Measurements from ENCODE around the gene PGRMC1.
"Not testable (repeated sequence)": the region's sequence is repeated elsewhere in the genome, so short reads cannot be mapped to it uniquely, and the experiment has no call there.

The PGRMC1 gene

GRCh38 chrX:119235872-119236622, at the start of gene PGRMC1:
Gene PGRMC1 (plus strand): TSS chrX:119236285. CDS start chrX:119236364, 79 bp downstream.
- H3K4me1 Mint-ChIP-seq (ENCODE audit: low read depth), result peaks cover 23% of the 10 kb centered on the region
- peaks cover 30% of the 10 kb centered on the region for H3K27me3 Mint-ChIP-seq (ENCODE audit: low read depth)
- H3K9me3 Mint-ChIP-seq, result no peaks in the 10 kb centered on the region
- peak within 1 kb of the TSS; percentile 84 for H3K27ac Mint-ChIP-seq
- DNase-seq (ENCODE audit: low spot score), result peak; percentile 75
- peak within 1 kb of the TSS; percentile 94 for H3K4me3 Mint-ChIP-seq
- peaks cover 10% of the 10 kb centered on the region for H3K36me3 Mint-ChIP-seq (ENCODE audit: low read depth)

- Mint-ChIP-seq H3K27me3 (ENCODE audit: low read depth) (no peaks in the 10 kb centered on the region), H3K4me1 (ENCODE audit: low read depth) (no peaks in the 10 kb centered on the region), H3K36me3 (ENCODE audit: low read depth) (no peaks in the 10 kb centered on the region)
Measured at GRCh38 chrX:119186763-119187162, 49.3 kb upstream of the PGRMC1 start.

DNA sequence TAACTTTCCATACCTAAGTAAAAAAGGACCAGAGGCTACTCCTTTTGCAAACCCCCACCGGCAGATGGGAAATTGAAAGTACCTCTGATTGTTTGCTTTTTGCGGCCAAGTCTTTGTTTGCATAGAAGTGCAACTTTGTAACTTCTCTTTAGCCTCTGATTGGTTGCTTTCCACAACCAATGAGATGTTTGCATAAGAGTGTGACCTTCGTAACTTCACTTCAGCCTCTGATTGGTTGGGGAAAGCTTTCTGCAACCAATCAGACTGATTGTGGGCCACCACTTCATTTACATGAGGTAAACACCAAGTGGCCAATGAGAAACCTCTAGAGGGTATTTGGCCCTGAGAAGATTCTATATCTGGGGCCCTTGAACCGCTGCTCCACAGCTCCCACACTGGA, 48.8 kb upstream of the PGRMC1 start:
- H3K9me3 Mint-ChIP-seq, result no peaks in the 10 kb centered on the region
- no peak for DNase-seq (ENCODE audit: low spot score)
- no peak overlapping the region for H3K27ac Mint-ChIP-seq
- no peaks in the 10 kb centered on the region for H3K4me1 Mint-ChIP-seq (ENCODE audit: low read depth)
- H3K36me3 Mint-ChIP-seq (ENCODE audit: low read depth), result no peaks in the 10 kb centered on the region
- H3K27me3 Mint-ChIP-seq (ENCODE audit: low read depth), result no peaks in the 10 kb centered on the region
- H3K4me3 Mint-ChIP-seq, result no peak overlapping the region

More at GRCh38 chrX:119186763-119187162, 49.3 kb upstream of the PGRMC1 start:
- no peaks in the 10 kb centered on the region for H3K9me3 Mint-ChIP-seq
- no peak overlapping the region for H3K27ac Mint-ChIP-seq
- no peak overlapping the region for H3K4me3 Mint-ChIP-seq
- no peak for DNase-seq (ENCODE audit: low spot score)

GRCh38 chrX:119189115-119189514, 47.0 kb upstream of the PGRMC1 start:
- Mint-ChIP-seq H3K9me3 (no peaks in the 10 kb centered on the region), H3K36me3 (ENCODE audit: low read depth) (no peaks in the 10 kb centered on the region), H3K4me3 (no peak overlapping the region), H3K27ac (no peak overlapping the region), H3K27me3 (ENCODE audit: low read depth) (no peaks in the 10 kb centered on the region), H3K4me1 (ENCODE audit: low read depth) (no peaks in the 10 kb centered on the region)
- DNase-seq (ENCODE audit: low spot score), result no peak

- Mint-ChIP-seq H3K27ac (no peak overlapping the region), H3K4me3 (no peak overlapping the region), H3K27me3 (ENCODE audit: low read depth) (no peaks in the 10 kb centered on the region), H3K9me3 (no peaks in the 10 kb centered on the region), H3K4me1 (ENCODE audit: low read depth) (no peaks in the 10 kb centered on the region), H3K36me3 (ENCODE audit: low read depth) (no peaks in the 10 kb centered on the region)
- DNase-seq (ENCODE audit: low spot score), result no peak
Measured at GRCh38 chrX:119189595-119189994, 46.5 kb upstream of the PGRMC1 start.

DNA sequence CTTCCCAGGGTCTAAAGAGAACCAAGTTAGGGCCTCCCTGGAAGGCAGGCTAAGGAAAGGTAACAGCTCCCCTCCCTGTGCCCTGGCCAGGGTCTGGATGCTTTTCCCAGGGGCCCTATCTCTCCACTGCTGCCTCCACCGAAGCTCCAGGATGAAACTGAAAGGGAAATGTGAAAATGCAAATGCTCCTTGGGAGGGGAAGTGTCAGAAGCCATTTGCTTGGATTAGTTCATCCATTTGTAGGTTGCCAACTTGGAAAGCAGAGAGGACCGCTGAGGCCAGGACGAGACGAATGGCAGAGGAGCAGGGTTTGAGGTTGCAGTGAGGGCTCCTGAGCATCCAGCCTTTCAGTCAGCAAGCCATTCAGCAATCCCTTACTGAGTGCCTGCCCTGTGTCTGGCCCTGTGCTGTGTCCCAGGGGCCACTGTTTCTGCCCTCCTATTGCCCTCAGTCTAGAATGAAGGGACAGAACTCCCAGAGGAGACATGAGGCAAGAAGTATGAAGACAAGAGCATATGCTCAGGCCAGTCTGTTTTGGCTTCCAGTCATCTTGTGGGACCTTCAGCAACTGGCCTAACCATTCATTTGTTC, 45.9 kb upstream of the PGRMC1 start:
- H3K36me3 Mint-ChIP-seq (ENCODE audit: low read depth), result no peaks in the 10 kb centered on the region
- no peak for DNase-seq (ENCODE audit: low spot score)
- no peaks in the 10 kb centered on the region for H3K27me3 Mint-ChIP-seq (ENCODE audit: low read depth)
- H3K27ac Mint-ChIP-seq, result no peak overlapping the region
- no peaks in the 10 kb centered on the region for H3K4me1 Mint-ChIP-seq (ENCODE audit: low read depth)
- no peak overlapping the region for H3K4me3 Mint-ChIP-seq
- no peaks in the 10 kb centered on the region for H3K9me3 Mint-ChIP-seq

- H3K27ac Mint-ChIP-seq, result no peak overlapping the region
- no peaks in the 10 kb centered on the region for H3K36me3 Mint-ChIP-seq (ENCODE audit: low read depth)
- H3K4me1 Mint-ChIP-seq (ENCODE audit: low read depth), result no peaks in the 10 kb centered on the region
- H3K4me3 Mint-ChIP-seq, result no peak overlapping the region
- no peaks in the 10 kb centered on the region for H3K27me3 Mint-ChIP-seq (ENCODE audit: low read depth)
- H3K9me3 Mint-ChIP-seq, result no peaks in the 10 kb centered on the region
- no peak for DNase-seq (ENCODE audit: low spot score)
Measured at GRCh38 chrX:119190831-119191230, 45.3 kb upstream of the PGRMC1 start.

DNA sequence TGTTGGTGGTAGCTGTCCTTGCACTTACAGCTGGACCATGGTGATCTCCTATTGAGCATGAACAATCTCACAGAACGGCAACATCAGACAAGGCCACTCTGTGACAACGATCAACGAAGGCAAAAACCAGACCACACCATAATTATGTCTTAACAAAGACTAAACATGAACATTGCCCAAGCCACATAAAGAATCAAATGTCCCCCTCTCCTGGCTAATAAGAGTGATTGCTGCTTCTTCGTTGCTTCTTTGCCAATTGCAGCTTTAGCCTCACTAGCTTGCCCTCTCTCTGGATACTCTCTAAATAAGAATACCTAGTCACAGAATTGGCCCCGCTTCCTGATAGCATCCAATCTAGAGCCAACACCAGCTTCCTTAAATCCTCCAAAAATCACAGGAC, 41.5 kb upstream of the PGRMC1 start:
- Mint-ChIP-seq H3K4me1 (ENCODE audit: low read depth) (no peaks in the 10 kb centered on the region), H3K27me3 (ENCODE audit: low read depth) (no peaks in the 10 kb centered on the region), H3K4me3 (no peak overlapping the region), H3K36me3 (ENCODE audit: low read depth) (no peaks in the 10 kb centered on the region), H3K27ac (no peak overlapping the region), H3K9me3 (no peaks in the 10 kb centered on the region)
- DNase-seq (ENCODE audit: low spot score), result no peak

DNA sequence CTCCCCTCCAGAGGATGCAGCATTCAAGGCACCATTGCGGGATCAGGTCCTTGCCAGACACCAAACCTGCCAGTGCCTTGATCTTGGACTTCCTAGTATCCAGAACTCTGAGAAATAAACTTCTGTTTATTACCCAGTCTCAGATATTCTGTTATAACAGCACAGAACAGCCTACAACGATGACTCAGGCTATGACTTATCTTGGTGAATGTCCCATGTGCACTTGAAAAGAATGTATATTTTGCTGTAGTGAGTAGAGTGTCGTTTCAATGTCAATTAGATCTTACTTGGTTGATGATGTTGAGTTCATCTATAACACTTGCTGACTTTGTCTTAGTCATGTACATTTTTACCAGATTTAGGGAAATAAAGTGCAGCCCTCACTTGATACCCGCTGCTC, 34.5 kb upstream of the PGRMC1 start:
- Mint-ChIP-seq H3K27me3 (ENCODE audit: low read depth) (peaks cover 3% of the 10 kb centered on the region), H3K36me3 (ENCODE audit: low read depth) (no peaks in the 10 kb centered on the region), H3K9me3 (no peaks in the 10 kb centered on the region), H3K4me1 (ENCODE audit: low read depth) (no peaks in the 10 kb centered on the region), H3K27ac (no peak overlapping the region), H3K4me3 (no peak overlapping the region)
- DNase-seq (ENCODE audit: low spot score), result no peak

DNA sequence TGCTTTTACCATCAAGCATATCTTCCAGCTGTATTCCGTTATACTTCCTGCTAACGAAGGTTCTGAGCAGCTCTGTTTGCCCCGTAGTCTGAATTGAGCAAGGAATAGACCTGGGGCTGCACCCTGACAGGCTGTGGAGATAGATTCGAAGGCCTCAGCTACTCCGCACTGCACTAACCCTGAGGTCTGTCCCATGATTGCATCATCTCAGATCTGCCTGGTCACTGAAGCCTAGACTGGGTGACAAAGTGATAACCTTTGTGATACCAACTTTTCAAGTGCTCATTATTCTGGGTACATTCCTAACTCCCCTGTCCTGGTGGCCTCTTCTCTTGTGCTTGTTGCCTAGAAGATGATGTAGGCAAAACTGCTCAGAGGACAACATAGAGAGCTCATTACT, 29.9 kb upstream of the PGRMC1 start:
- H3K9me3 Mint-ChIP-seq, result no peaks in the 10 kb centered on the region
- H3K4me3 Mint-ChIP-seq, result no peak overlapping the region
- H3K36me3 Mint-ChIP-seq (ENCODE audit: low read depth), result no peaks in the 10 kb centered on the region
- DNase-seq (ENCODE audit: low spot score), result no peak
- H3K27ac Mint-ChIP-seq, result no peak overlapping the region
- no peaks in the 10 kb centered on the region for H3K4me1 Mint-ChIP-seq (ENCODE audit: low read depth)
- H3K27me3 Mint-ChIP-seq (ENCODE audit: low read depth), result peaks cover 3% of the 10 kb centered on the region

DNA sequence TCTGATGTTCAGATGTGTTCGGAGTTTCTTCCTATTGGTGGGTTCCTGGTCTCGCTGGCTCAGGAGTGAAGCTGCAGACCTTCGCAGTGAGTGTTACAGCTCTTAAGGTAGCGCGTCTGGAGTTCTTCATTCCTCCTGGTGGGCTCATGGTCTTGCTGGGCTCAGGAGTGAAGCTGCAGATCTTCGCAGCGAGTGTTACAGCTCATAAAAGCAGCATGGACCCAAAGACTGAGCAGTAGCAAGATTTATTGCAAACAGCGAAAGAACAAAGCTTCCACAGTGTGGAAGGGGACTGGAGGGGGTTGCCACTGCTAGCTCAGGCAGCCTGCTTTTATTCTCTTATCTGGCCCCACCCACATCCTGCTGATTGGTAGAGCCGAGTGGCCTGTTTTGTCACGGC, 28.6 kb upstream of the PGRMC1 start:
- H3K4me3 Mint-ChIP-seq; H3K27ac Mint-ChIP-seq; H3K36me3 Mint-ChIP-seq (ENCODE audit: low read depth): not testable (repeated sequence)

DNA sequence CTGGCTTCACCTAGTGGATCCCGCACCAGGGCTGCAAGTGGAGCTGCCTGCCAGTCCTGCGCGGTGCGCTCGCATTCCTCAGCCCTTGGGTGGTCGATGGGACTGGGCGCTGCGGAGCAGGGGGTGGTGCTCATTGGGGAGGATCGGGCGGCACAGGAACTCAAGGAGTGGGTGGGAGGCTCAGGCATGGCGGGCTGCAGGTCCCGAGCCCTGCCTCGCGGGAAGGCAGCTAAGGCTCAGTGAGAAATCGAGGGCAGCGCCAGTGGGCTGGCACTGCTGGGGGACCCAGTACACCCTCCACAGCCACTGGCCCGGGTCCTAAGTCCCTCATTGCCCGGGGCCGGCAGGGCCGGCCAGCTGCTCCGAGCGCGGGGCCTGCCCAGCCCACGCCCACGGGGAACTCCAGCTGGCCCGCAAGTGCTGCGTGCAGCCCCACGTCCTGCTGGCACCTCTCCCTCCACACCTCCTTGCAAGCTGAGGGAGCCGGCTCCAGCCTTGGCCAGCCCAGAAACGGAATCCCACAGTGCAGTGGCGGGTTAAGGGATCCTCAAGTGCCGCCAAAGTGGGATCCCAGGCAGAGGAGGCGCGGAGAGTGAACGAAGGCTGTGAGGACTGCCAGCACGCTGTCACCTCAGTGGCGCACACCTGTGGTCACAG, 27.6 kb upstream of the PGRMC1 start:
- Mint-ChIP-seq H3K9me3 (no peaks in the 10 kb centered on the region), H3K27ac (no peak overlapping the region), H3K4me3 (no peak overlapping the region), H3K4me1 (ENCODE audit: low read depth) (no peaks in the 10 kb centered on the region), H3K27me3 (ENCODE audit: low read depth) (peaks cover 3% of the 10 kb centered on the region), H3K36me3 (ENCODE audit: low read depth) (no peaks in the 10 kb centered on the region)
- DNase-seq (ENCODE audit: low spot score), result no peak

More for the DNA sequence above, 28.6 kb upstream of the PGRMC1 start:
- not testable (repeated sequence) for DNase-seq (ENCODE audit: low spot score); H3K9me3 Mint-ChIP-seq; H3K27me3 Mint-ChIP-seq (ENCODE audit: low read depth); H3K4me1 Mint-ChIP-seq (ENCODE audit: low read depth)

- H3K36me3 Mint-ChIP-seq (ENCODE audit: low read depth); H3K27ac Mint-ChIP-seq; H3K9me3 Mint-ChIP-seq; H3K27me3 Mint-ChIP-seq (ENCODE audit: low read depth); H3K4me1 Mint-ChIP-seq (ENCODE audit: low read depth); DNase-seq (ENCODE audit: low spot score); H3K4me3 Mint-ChIP-seq: not testable (repeated sequence)
Measured at GRCh38 chrX:119210931-119211648, 25.0 kb upstream of the PGRMC1 start.

- Mint-ChIP-seq H3K27me3 (ENCODE audit: low read depth) (peaks cover 4% of the 10 kb centered on the region), H3K4me1 (ENCODE audit: low read depth) (no peaks in the 10 kb centered on the region), H3K9me3 (no peaks in the 10 kb centered on the region), H3K4me3 (no peak overlapping the region), H3K27ac (no peak overlapping the region), H3K36me3 (ENCODE audit: low read depth) (no peaks in the 10 kb centered on the region)
- DNase-seq (ENCODE audit: low spot score), result no peak
Measured at GRCh38 chrX:119211649-119212014, 24.5 kb upstream of the PGRMC1 start.
